K562 (cell line): ENCODE data around the gene LLGL1. TPM values are rescaled to one million over a fixed set of nuclear protein-coding genes. Genes with fewer than 3 reads are reported as not detected.

Source experiments
- ATAC-seq: fragments of 200-7000 bp; cut with Tn5 transposase; 3 replicates; pipeline ENCODE4 v1.9.1; 2020; ENCODE audit warnings: moderate library complexity
- Bru-seq: library from RNA; stranded (reverse); fragments of 400-500 nt; gene quantifications from one replicate; lab custom pipeline; 2021; lab: Mats Ljungman, UMichigan
- BruChase-seq, 2 experiments: library from RNA; stranded (reverse); fragments of 400-500 nt; gene quantifications; one replicate each; lab custom pipeline; 2021; lab: Mats Ljungman, UMichigan
- BruUV-seq: library from RNA; stranded (reverse); fragments of 400-500 nt; replicated peaks from 2 replicates; lab custom pipeline; 2021; lab: Mats Ljungman, UMichigan
- CTCF ChIA-PET: fragments of 300-600 bp; formaldehyde crosslinking; extraction: SDS; loops from one replicate; lab custom pipeline; 2021; ENCODE audit warnings: low intra/inter-chr PET ratio; lab: Yijun Ruan, JAX
- POLR2A ChIA-PET: fragments of 300-600, 350-650 bp; sonication (Branson Sonifier 250); formaldehyde crosslinking; extraction: SDS; loops from one replicate; lab custom pipeline; 2021; ENCODE audit warnings: antibody characterized with exemption, inconsistent platforms; lab: Yijun Ruan, JAX
- DNase-seq, 4 experiments: peaks; one replicate each; pipeline versions ENCODE4 v3.0.0 to v3.0.0-alpha.2; 2011 to 2018; ENCODE audit warnings: low spot score in 3 of 4, mixed read lengths in 3 of 4; ENCODE audit errors: extremely low read depth in 1 of 4
- FAIRE-seq: peaks from 2 replicates; lab custom pipeline; 2011; peaks lifted over from hg19 to GRCh38; lab: Jason Lieb, UNC
- H2AFZ ChIP-seq: 2 replicates; pipeline ENCODE4 v1.6.0; 2011; ENCODE audit warnings: low read depth, low read length, control low read depth, inconsistent platforms
- H3K27ac ChIP-seq: fragments of 200-600 bp; 3 replicates; pipeline ENCODE4 v1.8.0; 2011; ENCODE audit warnings: low read depth, mild to moderate bottlenecking, control low read depth, inconsistent platforms, low read length, moderate library complexity, mixed read lengths; ENCODE audit errors: extremely low read depth
- H3K27me3 ChIP-seq, 2 experiments: fragments of 300-600 bp in 1 of 2; 2 replicates in 1 of 2; 3 replicates in 1 of 2; pipeline versions ENCODE4 v1.6.0 to v1.8.0; 2011; ENCODE audit warnings: inconsistent platforms in 2 of 2, low read length in 2 of 2, mild to moderate bottlenecking in 1 of 2, mixed read lengths in 1 of 2, moderate library complexity in 1 of 2; ENCODE audit not compliant: control insufficient read depth in 2 of 2, insufficient read depth in 2 of 2
- H3K36me3 ChIP-seq: fragments of 300-600 bp; 3 replicates; pipeline ENCODE4 v1.8.0; 2011; ENCODE audit warnings: mild to moderate bottlenecking, low read length, inconsistent platforms; ENCODE audit not compliant: control insufficient read depth, insufficient read depth
- H3K4me1 ChIP-seq, 2 experiments: fragments of 200-600 bp in 1 of 2; replicated peaks in 1 of 2; 2 replicates in 1 of 2; 3 replicates in 1 of 2; pipeline versions ENCODE4 v1.5.1 to v1.8.0; 2011; ENCODE audit warnings: inconsistent platforms in 2 of 2, low read length in 2 of 2, mild to moderate bottlenecking in 1 of 2, mixed read lengths in 1 of 2, moderate library complexity in 1 of 2; ENCODE audit not compliant: control insufficient read depth in 2 of 2, insufficient read depth in 2 of 2
- H3K4me2 ChIP-seq: 2 replicates; pipeline ENCODE4 v1.6.1; 2011; ENCODE audit warnings: low read length, control low read depth, inconsistent platforms, mixed read lengths; ENCODE audit not compliant: insufficient read depth
- H3K4me3 ChIP-seq: fragments of 200-600 bp; sonication (generic), shearing (Covaris generic); 2 replicates; pipeline ENCODE4 v1.5.1; 2016; ENCODE audit warnings: control low read depth, inconsistent platforms
- H3K79me2 ChIP-seq: fragments of 200-600 bp; 3 replicates; pipeline ENCODE4 v1.8.0; 2011; ENCODE audit warnings: low read length, inconsistent platforms; ENCODE audit not compliant: control insufficient read depth, insufficient read depth
- H3K9ac ChIP-seq, 2 experiments: 2 replicates each; pipeline versions ENCODE4 v1.6.0 to v1.6.1; 2011; ENCODE audit warnings: low read depth in 2 of 2, low read length in 2 of 2, control low read depth in 1 of 2, inconsistent platforms in 1 of 2, mild to moderate bottlenecking in 1 of 2, mixed read lengths in 1 of 2; ENCODE audit not compliant: insufficient read depth in 1 of 2
- H3K9me1 ChIP-seq: one replicate; pipeline ENCODE4 v1.6.0; 2011; ENCODE audit warnings: inconsistent platforms, mild to moderate bottlenecking, low read length, moderate library complexity; ENCODE audit not compliant: control insufficient read depth, insufficient read depth
- H3K9me3 ChIP-seq: replicated peaks from 2 replicates; pipeline ENCODE4 v1.5.1; 2011; ENCODE audit warnings: low read depth, low read length, inconsistent platforms; ENCODE audit not compliant: control insufficient read depth, insufficient read depth
- H4K20me1 ChIP-seq: replicated peaks from 2 replicates; pipeline ENCODE4 v1.6.1; 2011; ENCODE audit warnings: low read length, inconsistent platforms, mixed read lengths; ENCODE audit not compliant: control insufficient read depth, insufficient read depth
- BCL6 ChIP-seq: fragments of 250-450 bp; sonication (Bioruptor Pico); IDR thresholded peaks from 2 replicates; pipeline ENCODE4 v1.4.0; 2020
- FOSL1 ChIP-seq: fragments of 200-800 bp; sonication (Bioruptor generic); conservative IDR thresholded peaks from 2 replicates; pipeline ENCODE4 v1.6.1; 2016; ENCODE audit warnings: missing genetic modification characterization, missing compliant biosample characterization
- FOXA1 ChIP-seq: fragments of 450-650 bp; IDR thresholded peaks from 2 replicates; pipeline ENCODE4 v1.6.1; 2016; ENCODE audit warnings: mild to moderate bottlenecking, borderline replicate concordance
- IRF9 ChIP-seq: fragments of 450-650 bp; IDR thresholded peaks from 2 replicates; pipeline ENCODE4 v1.6.1; 2016; ENCODE audit warnings: missing biosample characterization, missing genetic modification characterization
- KLF13 ChIP-seq: fragments of 450-650 bp; IDR thresholded peaks from 2 replicates; pipeline ENCODE4 v1.6.1; 2016; ENCODE audit warnings: missing genetic modification characterization, low read depth, mild to moderate bottlenecking, missing compliant biosample characterization, moderate library complexity, borderline replicate concordance
- LCOR ChIP-seq: sonication (generic); formaldehyde crosslinking; IDR thresholded peaks from 2 replicates; pipeline ENCODE4 v1.8.0; 2022; ENCODE audit warnings: mild to moderate bottlenecking, missing genetic modification reagents
- POLR2H ChIP-seq: IDR thresholded peaks from 2 replicates; pipeline ENCODE4 v1.6.1; 2016; ENCODE audit warnings: missing genetic modification characterization, low read depth, mild to moderate bottlenecking, control low read depth, missing compliant biosample characterization, moderate library complexity
- POLR3A ChIP-seq: IDR thresholded peaks from 2 replicates; pipeline ENCODE4 v1.6.1; 2011; ENCODE audit warnings: borderline replicate concordance, mild to moderate bottlenecking, moderate library complexity; ENCODE audit not compliant: insufficient read length, insufficient read depth; ENCODE audit errors: extremely low read depth
- YY1 ChIP-seq, 3 experiments: IDR thresholded peaks; 2 replicates each; pipeline ENCODE4 v1.6.1; 2011; ENCODE audit warnings: low read length in 2 of 3, mild to moderate bottlenecking in 2 of 3, moderate library complexity in 2 of 3, borderline replicate concordance in 1 of 3, control low read depth in 1 of 3, low read depth in 1 of 3; ENCODE audit not compliant: insufficient read depth in 3 of 3, insufficient replicate concordance in 2 of 3, control insufficient read depth in 1 of 3, insufficient read length in 1 of 3; ENCODE audit errors: extremely low read depth in 1 of 3
- ZNF766 ChIP-seq: fragments of 200-800 bp; sonication (Bioruptor generic); conservative IDR thresholded peaks from 2 replicates; pipeline ENCODE4 v1.6.1; 2016; ENCODE audit warnings: missing genetic modification characterization, missing compliant biosample characterization
- WGBS: fragments of 100-300 bp; shearing (Covaris generic); methylation state at CpG from one replicate; pipeline ENCODE4 v1.1.6; 2016; ENCODE audit warnings: low coverage, mixed read lengths; ENCODE audit not compliant: insufficient coverage; ENCODE audit errors: missing lambda C conversion rate; 5-methylcytosine and 5-hydroxymethylcytosine counted together
- in situ Hi-C: fragments of 300-500 bp; cut with MboI; formaldehyde crosslinking; loops from 4 replicates; pipeline ENCODE4 v1.15.0; 2018; ENCODE audit warnings: inconsistent platforms, mixed read lengths
- intact Hi-C: fragments of 100-400 bp; cut with micrococcal nuclease; formaldehyde crosslinking; loops from 2 replicates; pipeline ENCODE4 v1.14.2; 2022
- long read RNA-seq, 3 experiments: library from polyadenylated mRNA in 2 of 3; library from RNA in 1 of 3; unstranded in 2 of 3; stranded (forward) in 1 of 3; transcript quantifications; one replicate each; pipeline ENCODE4 v2.0.0, GENCODE V29; 2019 to 2022
- polyA minus RNA-seq, 3 experiments: library from RNA; depleted of rRNA, polyadenylated mRNA; stranded (reverse); fragments of >200 nt; gene quantifications; 2 replicates each; pipeline ENCODE4 v1.2.3, GENCODE V29; 2011
- polyA plus RNA-seq, 8 experiments: library from polyadenylated mRNA; depleted of rRNA in 4 of 8; stranded (reverse) in 5 of 8; unstranded in 3 of 8; fragments of >200 nt; fragmentation: Nextera tagmentation in 2 of 8; fragmentation: Illumina TruSeq in 1 of 8; extraction: Ambion mirVana in 2 of 8; extraction: Trizol in 1 of 8; gene quantifications; 2 replicates each; pipeline versions ENCODE4 v1.2.1 to v1.2.3, GENCODE V29; 2011 to 2014; ENCODE audit warnings: inconsistent platforms in 1 of 8, missing spikeins in 1 of 8
- total RNA-seq, 7 experiments: library from RNA; depleted of rRNA in 6 of 7; stranded (reverse); fragments of >200 nt in 6 of 7; fragmentation: Illumina TruSeq in 2 of 7; extraction: Trizol in 2 of 7; gene quantifications; 2 replicates each; pipeline versions ENCODE4 v1.2.1 to v1.2.3, GENCODE V29; 2011 to 2021; ENCODE audit warnings: low replicate concordance in 1 of 7
- TF ChIP-seq, protein P1 (sequence below): sonication (generic); formaldehyde crosslinking; IDR thresholded peaks from 2 replicates; pipeline ENCODE4 v1.8.0; 2022; ENCODE audit warnings: mild to moderate bottlenecking, missing genetic modification reagents
- TF ChIP-seq, protein P2 (sequence below): sonication (generic); formaldehyde crosslinking; IDR thresholded peaks from 2 replicates; pipeline ENCODE4 v1.8.0; 2022; ENCODE audit warnings: missing genetic modification reagents, mild to moderate bottlenecking, moderate library complexity, borderline replicate concordance

LLGL1 gene
- 9.5 and 31.3 TPM in 2 replicates for total RNA-seq (2011; cell fraction: chromatin; rRNA removed; ENCODE audit: low replicate concordance)
- total RNA-seq (2011; cell fraction: nucleolus; rRNA removed): 21.2 and 23.6 TPM in 2 replicates
- 13.2 and 14.3 TPM in 2 replicates for total RNA-seq (2011; cell fraction: nucleoplasm; rRNA removed)
- total RNA-seq (2014; rRNA removed): 8.2 and 11.3 TPM in 2 replicates
- 1.4 and 1.7 TPM in 2 replicates for total RNA-seq (2014; rRNA removed; fragmentation: Illumina TruSeq; extraction: Trizol)
- total RNA-seq (2015; rRNA removed; fragmentation: Illumina TruSeq; extraction: Trizol): 4.0 and 4.2 TPM in 2 replicates
- total RNA-seq (2021): 12.4 and 12.9 TPM in 2 replicates
- 6.4 and 9.2 TPM in 2 replicates for polyA plus RNA-seq (2011; rRNA removed)
- polyA plus RNA-seq (2011; cell fraction: cytosol; rRNA removed): 9.5 and 22.7 TPM in 2 replicates
- polyA plus RNA-seq (2011; cell fraction: nucleus; rRNA removed): 16.1 and 20.2 TPM in 2 replicates
- 7.3 and 10.7 TPM in 2 replicates for polyA plus RNA-seq (2012)
- 3.7 and 8.4 TPM in 2 replicates for polyA plus RNA-seq (2014; fragmentation: Illumina TruSeq; extraction: Trizol)
- polyA plus RNA-seq (2014; fragmentation: Nextera tagmentation; extraction: Ambion mirVana): under 1 TPM in 1 of 2 experiments, not detected in 1; 0.11 TPM
- 10.7 and 11.9 TPM in 2 replicates for polyA plus RNA-seq (2014; rRNA removed)
- polyA minus RNA-seq (2011; rRNA and poly(A)+ RNA removed): 2.5 and 5.3 TPM in 2 replicates
- polyA minus RNA-seq (2011; cell fraction: cytosol; rRNA and poly(A)+ RNA removed): 8.2 and 8.6 TPM in 2 replicates
- polyA minus RNA-seq (2011; cell fraction: nucleus; rRNA and poly(A)+ RNA removed): 5.5 and 6.7 TPM in 2 replicates
- percentile 55 among the genes with signal in this experiment for Bru-seq, nascent RNA
- BruChase-seq, experiment 1, labeled RNA remaining after a 2-hour chase: percentile 49 among the genes with signal in this experiment
- BruChase-seq, experiment 2, labeled RNA remaining after a 6-hour chase: percentile 54 among the genes with signal in this experiment
- long read RNA-seq, experiment 1, partial matches to known transcripts: 2 of 2 reads
- long read RNA-seq, experiment 1, other reads (novel, unspliced or antisense): 0 of 2 reads
- long read RNA-seq, experiment 2, full-length matches to known transcripts: 2 of 13 reads
- long read RNA-seq, experiment 2, partial matches to known transcripts: 6 of 13 reads
- long read RNA-seq, experiment 2, other reads (novel, unspliced or antisense): 5 of 13 reads
- long read RNA-seq, experiment 3: 0 reads

DNA sequence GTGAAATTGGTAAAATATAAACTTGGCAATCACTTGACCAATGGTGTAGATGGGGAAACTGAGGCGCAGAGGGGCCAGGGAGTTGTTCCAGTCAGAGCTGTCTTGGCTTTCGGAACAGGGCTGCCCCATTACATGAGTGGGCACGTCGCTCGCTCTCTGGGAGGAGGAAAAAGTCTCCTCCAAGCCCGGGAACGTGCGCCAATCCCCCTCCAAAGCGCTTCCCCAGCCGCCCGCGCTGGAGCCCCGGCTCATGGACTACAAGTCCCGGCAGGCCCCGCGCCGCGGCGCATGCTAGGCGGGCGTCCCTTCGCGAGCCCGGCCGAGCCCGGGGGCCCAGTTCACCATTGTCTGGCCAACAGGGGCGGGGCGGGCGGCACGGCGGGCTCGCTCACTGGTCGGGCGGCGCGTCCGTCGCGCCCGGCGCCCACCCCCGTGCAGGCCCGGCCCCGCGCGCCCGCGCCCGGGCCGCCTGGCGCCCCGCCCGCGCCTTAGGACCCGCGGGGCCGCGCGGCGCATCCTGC lies at the start of gene LLGL1:
TSS of gene LLGL1 (plus strand) at position 515 of the 521 bp plus-strand sequence. CDS start 48 bp downstream, outside the sequence.
- peak within 1 kb of the TSS; percentile 48; the same call in 2 of the 3 replicates for H3K27ac ChIP-seq
- ChIA-PET CTCF (no interaction called here), POLR2A (no interaction called here)
- in situ Hi-C loops: no loop called here
- whole genome bisulfite sequencing: 6% methylated on average over 7 of the region's 60 CpGs
- H3K9ac ChIP-seq: peak within 1 kb of the TSS; percentile 73 to 92
- no peaks in the 10 kb centered on the region for H4K20me1 ChIP-seq
- FAIRE-seq: no peak
- no peaks in the 10 kb centered on the region for H3K9me3 ChIP-seq
- H3K4me3 ChIP-seq: peak within 1 kb of the TSS; percentile 65
- peak within 1 kb of the TSS; percentile 98 for H2AFZ ChIP-seq
- peak; percentile 98 for ATAC-seq
- no peaks in the 10 kb centered on the region for H3K27me3 ChIP-seq
- peaks cover 4 to 37% of the 10 kb centered on the region in 2 experiments; a peak in 3 of 5 replicates for H3K4me1 ChIP-seq
- H3K9me1 ChIP-seq: peaks cover 3% of the 10 kb centered on the region
- peaks cover 8% of the 10 kb centered on the region; the same call in 2 of the 3 replicates for H3K79me2 ChIP-seq
- peak; percentile 95 to 97 (median 96) for DNase-seq
- BruUV-seq: no TSS peak
- peak within 1 kb of the TSS; percentile 85 for H3K4me2 ChIP-seq
- H3K36me3 ChIP-seq: no peaks in the 10 kb centered on the region
- intact Hi-C loops: no loop called here
- 0 out of 2 replicates have a peak, but pooled peaks have one; percentile 33 for TF ChIP-seq FOSL1 (tag)
- no peak for TF ChIP-seq IRF9 (tag)
- TF ChIP-seq, protein P1, sequence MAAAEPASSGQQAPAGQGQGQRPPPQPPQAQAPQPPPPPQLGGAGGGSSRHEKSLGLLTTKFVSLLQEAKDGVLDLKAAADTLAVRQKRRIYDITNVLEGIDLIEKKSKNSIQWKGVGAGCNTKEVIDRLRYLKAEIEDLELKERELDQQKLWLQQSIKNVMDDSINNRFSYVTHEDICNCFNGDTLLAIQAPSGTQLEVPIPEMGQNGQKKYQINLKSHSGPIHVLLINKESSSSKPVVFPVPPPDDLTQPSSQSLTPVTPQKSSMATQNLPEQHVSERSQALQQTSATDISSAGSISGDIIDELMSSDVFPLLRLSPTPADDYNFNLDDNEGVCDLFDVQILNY (CRISPR knock-in tag): no peak
- TF ChIP-seq, protein P2, sequence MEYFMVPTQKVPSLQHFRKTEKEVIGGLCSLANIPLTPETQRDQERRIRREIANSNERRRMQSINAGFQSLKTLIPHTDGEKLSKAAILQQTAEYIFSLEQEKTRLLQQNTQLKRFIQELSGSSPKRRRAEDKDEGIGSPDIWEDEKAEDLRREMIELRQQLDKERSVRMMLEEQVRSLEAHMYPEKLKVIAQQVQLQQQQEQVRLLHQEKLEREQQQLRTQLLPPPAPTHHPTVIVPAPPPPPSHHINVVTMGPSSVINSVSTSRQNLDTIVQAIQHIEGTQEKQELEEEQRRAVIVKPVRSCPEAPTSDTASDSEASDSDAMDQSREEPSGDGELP (CRISPR knock-in tag): 0 out of 2 replicates have a peak, but pooled peaks have one; percentile 36
- peak in 2 of 3 experiments; percentile 41 to 72 for TF ChIP-seq YY1 (IDR thresholded peaks at IDR 0.05; ENCODE audit: borderline replicate concordance in 1 of 3, control insufficient read depth in 1 of 3, extremely low read depth in 1 of 3, insufficient read depth in 3 of 3, insufficient read length in 1 of 3, insufficient replicate concordance in 2 of 3, low read depth in 1 of 3, low read length in 2 of 3)
- no peak for TF ChIP-seq POLR2H
- TF ChIP-seq LCOR: no peak
- 0 out of 2 replicates have a peak, but pooled peaks have one; percentile 20 for TF ChIP-seq ZNF766 (CRISPR knock-in tag)
- TF ChIP-seq POLR3A: no peak
- TF ChIP-seq KLF13 (tag): no peak
- no peak for TF ChIP-seq BCL6
- no peak for TF ChIP-seq FOXA1
